Transverse colon (tissue), 4 donors: Measurements from ENCODE around the gene CCDC197. TPM values are rescaled to one million over a fixed set of nuclear protein-coding genes. Genes with fewer than 3 reads are reported as not detected.

ENCODE experiments used
- DNase-seq: peaks from one replicate; pipeline ENCODE4 v3.0.0-alpha.2; 2019
- H3K27ac ChIP-seq, 4 donors: fragments of 200-600 bp; sonication (generic); 2 replicates each; pipeline ENCODE4 v1.5.1; 2016 to 2018; ENCODE audit warnings: inconsistent platforms in 4 of 4
- H3K27me3 ChIP-seq: fragments of 200-600 bp; sonication (generic); 2 replicates; pipeline ENCODE4 v1.5.1; 2017; ENCODE audit warnings: inconsistent platforms
- H3K36me3 ChIP-seq, 4 donors: fragments of 200-600 bp; sonication (generic); 2 replicates each; pipeline ENCODE4 v1.5.1; 2017 to 2019; ENCODE audit warnings: inconsistent platforms in 4 of 4
- H3K4me1 ChIP-seq, 4 donors: fragments of 200-600 bp; sonication (generic); 2 replicates each; pipeline ENCODE4 v1.5.1; 2017 to 2020; ENCODE audit warnings: inconsistent platforms in 4 of 4
- H3K4me3 ChIP-seq, 4 donors: fragments of 200-600 bp; sonication (generic); 1 replicate in 1 of 4; 2 replicates in 3 of 4; pipeline versions ENCODE4 v1.5.1 to v1.6.1; 2017 to 2019; ENCODE audit warnings: inconsistent platforms in 4 of 4
- H3K9me3 ChIP-seq, 2 donors: fragments of 200-600 bp; sonication (generic); 2 replicates each; pipeline ENCODE4 v1.5.1; 2017 to 2019; ENCODE audit warnings: inconsistent platforms in 2 of 2
- CTCF ChIP-seq, 5 experiments: fragments of 200-600 bp in 3 of 5; fragments of 450-650 bp in 2 of 5; sonication (generic) in 3 of 5; IDR thresholded peaks; 1 replicate in 2 of 5; 2 replicates in 3 of 5; pipeline ENCODE4 v1.5.1; 2016 to 2017; ENCODE audit warnings: antibody characterized with exemption in 5 of 5, inconsistent platforms in 3 of 5, mild to moderate bottlenecking in 2 of 5, moderate library complexity in 1 of 5
- EP300 ChIP-seq: sonication (generic); formaldehyde crosslinking; IDR thresholded peaks from one replicate; pipeline ENCODE4 v1.6.1; 2017; ENCODE audit warnings: antibody characterized with exemption, low read depth
- POLR2A ChIP-seq: fragments of 450-650 bp; IDR thresholded peaks from one replicate; pipeline ENCODE4 v1.6.1; 2016; ENCODE audit warnings: antibody characterized with exemption, mild to moderate bottlenecking, moderate library complexity
- POLR2AphosphoS5 ChIP-seq, 3 donors: sonication (generic); formaldehyde crosslinking; IDR thresholded peaks; one replicate each; pipeline ENCODE4 v1.6.1; 2016; ENCODE audit warnings: antibody characterized with exemption in 3 of 3
- WGBS, 2 donors: methylation state at CpG; one replicate each; pipeline ENCODE4 v1.1.5; 2018; ENCODE audit warnings: low coverage in 1 of 2; 5-methylcytosine and 5-hydroxymethylcytosine counted together
- in situ Hi-C, 4 donors: fragments of 200-750 bp; cut with MboI; loops; one replicate each; pipeline versions ENCODE4 v1.15.0 to v1.15.1; 2017; ENCODE audit warnings: low sequenced_read_pairs in 3 of 4, low pct_ligation_motif_present in 1 of 4, low pct_unique_long_range_greater_than_20kb in 1 of 4
- intact Hi-C: fragments of 100-400 bp; cut with DNase I; formaldehyde crosslinking; loops from one replicate; pipeline ENCODE4 v1.15.1; 2023; ENCODE audit warnings: low total_unique reads
- total RNA-seq, 4 donors: library from RNA; depleted of rRNA; stranded (reverse); fragments of >200 nt; gene quantifications; one replicate each; pipeline ENCODE4 v1.1.0, GENCODE V29; 2016

CCDC197 gene
- total RNA-seq, 4 donors from 2014 or later, result not detected

GRCh38 chr14:94031161-94031882 lies 34.2 kb downstream of the CCDC197 start:
- in situ Hi-C loops (loop anchor here in 2 of 4 donors (10.0 kb wide), 1 partner anchor 103 kb away; no protein-coding TSS in a partner anchor), intact Hi-C loops (no loop called here)
- WGBS, 2 donors, result 89 to 95% methylated on average over 6 to 8 of the region's 8 CpGs
- H3K9me3 ChIP-seq, result no peaks in the 10 kb centered on the region
- TF ChIP-seq POLR2A (no peak), POLR2AphosphoS5 (IDR thresholded peaks at IDR 0.05) (no peak), CTCF (IDR thresholded peaks at IDR 0.05) (no peak), EP300 (no peak)
- H3K27ac ChIP-seq, result no peak overlapping the region
- H3K36me3 ChIP-seq, result no peaks in the 10 kb centered on the region
- peaks cover 0 to 21% (median 12%) of the 10 kb centered on the region in 4 donors for H3K4me1 ChIP-seq
- H3K27me3 ChIP-seq, result no peaks in the 10 kb centered on the region
- no peak overlapping the region for H3K4me3 ChIP-seq
- no peak for DNase-seq

- Histone ChIP-seq H3K4me1 (peaks cover 0 to 17% (median 7%) of the 10 kb centered on the region in 4 donors), H3K27ac (no peak overlapping the region), H3K4me3 (no peak overlapping the region), H3K9me3 (no peaks in the 10 kb centered on the region), H3K36me3 (no peaks in the 10 kb centered on the region), H3K27me3 (no peaks in the 10 kb centered on the region)
- intact Hi-C loops, result no loop called here
- DNase-seq, result peak; percentile 43
- TF ChIP-seq POLR2AphosphoS5 (IDR thresholded peaks at IDR 0.05) (no peak), CTCF (IDR thresholded peaks at IDR 0.05) (no peak), EP300 (no peak), POLR2A (no peak)
- in situ Hi-C loops, result loop anchor here in 2 of 4 donors (10.0 kb wide), 1 partner anchor 103 kb away; no protein-coding TSS in a partner anchor
- 68 to 71% methylated on average over 1 to 7 of the region's 7 CpGs for WGBS, 2 donors
These were observed 34.8 kb downstream of the CCDC197 start for GRCh38 chr14:94031883-94032279.

- no peak overlapping the region for H3K27ac ChIP-seq
- H3K4me1 ChIP-seq, result peaks cover 0 to 5% (median 0%) of the 10 kb centered on the region in 4 donors
- 71 to 96% methylated on average over 2 to 3 of the region's 3 CpGs for WGBS, 2 donors
- DNase-seq, result no peak
- intact Hi-C loops, result loop anchor here (5.0 kb wide), 1 partner anchor 102 kb away; no protein-coding TSS in a partner anchor
- in situ Hi-C loops, result loop anchor here in 3 of 4 donors (5.0 to 10.0 kb wide), 2 partner anchors 100 to 102 kb away; no protein-coding TSS in a partner anchor
- H3K27me3 ChIP-seq, result no peaks in the 10 kb centered on the region
- TF ChIP-seq EP300 (no peak), POLR2A (no peak), POLR2AphosphoS5 (IDR thresholded peaks at IDR 0.05) (no peak), CTCF (IDR thresholded peaks at IDR 0.05) (no peak)
- no peaks in the 10 kb centered on the region for H3K36me3 ChIP-seq
- no peak overlapping the region for H3K4me3 ChIP-seq
- H3K9me3 ChIP-seq, result no peaks in the 10 kb centered on the region
These were observed 37.8 kb downstream of the CCDC197 start for GRCh38 chr14:94034886-94035285.

- peak; percentile 80 to 89 (median 81) for TF ChIP-seq CTCF (IDR thresholded peaks at IDR 0.05)
- no peak for TF ChIP-seq EP300
- no peak overlapping the region for H3K27ac ChIP-seq
- peaks cover 0 to 5% (median 0%) of the 10 kb centered on the region in 4 donors for H3K4me1 ChIP-seq
- in situ Hi-C loops, result loop anchor here in 3 of 4 donors (5.0 to 10.0 kb wide), 2 partner anchors 98 to 101 kb away; no protein-coding TSS in a partner anchor
- no peaks in the 10 kb centered on the region for H3K9me3 ChIP-seq
- WGBS, 2 donors, result 37 to 44% methylated on average over 3 to 12 of the region's 12 CpGs
- DNase-seq, result peak; percentile 81
- H3K4me3 ChIP-seq, result no peak overlapping the region
- H3K36me3 ChIP-seq, result no peaks in the 10 kb centered on the region
- no peaks in the 10 kb centered on the region for H3K27me3 ChIP-seq
- intact Hi-C loops, result loop anchor here (5.0 kb wide), 1 partner anchor 101 kb away; no protein-coding TSS in a partner anchor
These were observed 39.4 kb downstream of the CCDC197 start for GRCh38 chr14:94036313-94037167.
